Fibroblast of villous mesenchyme (primary cell): ENCODE results near the gene CERS3. TPM values are rescaled to one million over a fixed set of nuclear protein-coding genes. Genes with fewer than 3 reads are reported as not detected.

Experiments used
- DNase-seq: peaks from one replicate; pipeline ENCODE4 v3.0.0-alpha.2; 2010; ENCODE audit warnings: low read depth
- H3K4me3 ChIP-seq: 2 replicates; pipeline ENCODE4 v1.5.1; 2011; ENCODE audit warnings: low read depth, mild to moderate bottlenecking, low read length
- CTCF ChIP-seq: IDR thresholded peaks from 2 replicates; pipeline ENCODE4 v1.5.1; 2012; ENCODE audit warnings: low read depth, mild to moderate bottlenecking, low read length; ENCODE audit not compliant: insufficient read depth
- total RNA-seq: library from RNA; depleted of rRNA; stranded (reverse); fragments of >200 nt; gene quantifications from 2 replicates; pipeline ENCODE4 v1.2.3, GENCODE V29; 2012

The CERS3 gene
- total RNA-seq, 1 donor = not detected

GRCh38 chr15:100569391-100569790 lies 40.6 kb upstream of the CERS3 start:
- no peak for TF ChIP-seq CTCF
- peak; percentile 79 for DNase-seq
- no peak overlapping the region for H3K4me3 ChIP-seq

GRCh38 chr15:100566850-100567628 lies 38.3 kb upstream of the CERS3 start:
- no peak for DNase-seq
- TF ChIP-seq CTCF = no peak
- H3K4me3 ChIP-seq = no peak overlapping the region

- H3K4me3 ChIP-seq = no peak overlapping the region
- no peak for TF ChIP-seq CTCF
- no peak for DNase-seq
These were observed 36.8 kb upstream of the CERS3 start for GRCh38 chr15:100565591-100565990.

- no peak overlapping the region for H3K4me3 ChIP-seq
- DNase-seq = no peak
- TF ChIP-seq CTCF = no peak
These were observed 31.6 kb upstream of the CERS3 start for GRCh38 chr15:100560323-100560722.

GRCh38 chr15:100559330-100559729 lies 30.6 kb upstream of the CERS3 start:
- TF ChIP-seq CTCF = no peak
- peak; percentile 83 for DNase-seq
- H3K4me3 ChIP-seq = no peak overlapping the region

- no peak for DNase-seq
- TF ChIP-seq CTCF = no peak
These were observed 30.1 kb upstream of the CERS3 start for GRCh38 chr15:100558771-100559254.

More at GRCh38 chr15:100558771-100559254, 30.1 kb upstream of the CERS3 start:
- peak overlapping the region; percentile 5 for H3K4me3 ChIP-seq
